SU-DHL-6 (cell line): ENCODE results near the gene NFKBIL1.

Experiments
- H2AFZ ChIP-seq: fragments of 200-600 bp; sonication (generic); 2 replicates; pipeline ENCODE4 v1.6.1; 2014; ENCODE audit warnings: low read depth, mild to moderate bottlenecking, moderate library complexity, mixed read lengths, antibody characterized with exemption, low read length; ENCODE audit not compliant: severe bottlenecking
- H3F3A ChIP-seq: fragments of 200-600 bp; shearing (Covaris generic); 2 replicates; pipeline ENCODE4 v1.6.0; 2016; ENCODE audit warnings: antibody characterized with exemption, mild to moderate bottlenecking; ENCODE audit not compliant: insufficient read depth
- H3K27ac ChIP-seq: fragments of 200-600 bp; sonication (generic); 2 replicates; pipeline ENCODE4 v1.5.1; 2016; ENCODE audit warnings: low read depth, mild to moderate bottlenecking, low read length, moderate library complexity, mixed read lengths
- H3K27me3 ChIP-seq: fragments of 200-600 bp; sonication (generic), shearing (Covaris generic); 2 replicates; pipeline ENCODE4 v1.6.0; 2014; ENCODE audit warnings: mild to moderate bottlenecking, low read length
- H3K36me3 ChIP-seq: fragments of 200-600 bp; sonication (generic); 2 replicates; pipeline ENCODE4 v1.6.1; 2014; ENCODE audit warnings: mild to moderate bottlenecking, low read length, mixed read lengths
- H3K4me2 ChIP-seq: fragments of 300-600, 200-600 bp; shearing (Covaris generic), sonication (generic); 2 replicates; pipeline ENCODE4 v1.6.0; 2014; ENCODE audit warnings: low read length, low read depth, mild to moderate bottlenecking; ENCODE audit not compliant: poor library complexity, severe bottlenecking
- H3K4me3 ChIP-seq: fragments of 200-600 bp; sonication (generic); 2 replicates; pipeline ENCODE4 v1.5.1; 2014; ENCODE audit warnings: antibody characterized with exemption, low read length, mild to moderate bottlenecking, mixed read lengths; ENCODE audit not compliant: insufficient read depth, poor library complexity, severe bottlenecking
- H3K79me2 ChIP-seq: fragments of 200-600 bp; sonication (generic); 2 replicates; pipeline ENCODE4 v1.6.1; 2014; ENCODE audit warnings: mild to moderate bottlenecking, low read length, moderate library complexity; ENCODE audit not compliant: insufficient read depth
- H3K9ac ChIP-seq: fragments of 200-600 bp; sonication (generic); 2 replicates; pipeline ENCODE4 v1.7.0; 2014; ENCODE audit warnings: mild to moderate bottlenecking, low read length
- H3K9me2 ChIP-seq: fragments of 200-600 bp; sonication (generic); replicated peaks from 2 replicates; pipeline ENCODE4 v1.6.1; 2014; ENCODE audit warnings: low read length; ENCODE audit not compliant: insufficient read depth
- H3K9me3 ChIP-seq: fragments of 200-600 bp; sonication (generic); 2 replicates; pipeline ENCODE4 v1.6.1; 2014; ENCODE audit warnings: low read length, mixed read lengths; ENCODE audit not compliant: insufficient read depth
- H4K20me1 ChIP-seq: fragments of 200-600 bp; sonication (generic); 2 replicates; pipeline ENCODE4 v1.6.1; 2014; ENCODE audit warnings: low read depth, mild to moderate bottlenecking, antibody characterized with exemption, low read length, moderate library complexity, mixed read lengths
- EZH2phosphoT487 ChIP-seq: fragments of 200-600 bp; sonication (generic), shearing (Covaris generic); conservative IDR thresholded peaks from 2 replicates; pipeline ENCODE4 v1.6.1; 2018; ENCODE audit warnings: mild to moderate bottlenecking, antibody characterized with exemption, low read length, moderate library complexity, mixed read lengths
- TF ChIP-seq, protein P1 (sequence below): fragments of 200-600 bp; sonication (generic); IDR thresholded peaks from one replicate; pipeline ENCODE4 v1.5.1; 2017; ENCODE audit warnings: antibody characterized with exemption, mild to moderate bottlenecking, low read length, moderate library complexity; ENCODE audit not compliant: insufficient read depth, poor library complexity, severe bottlenecking

The NFKBIL1 gene

DNA sequence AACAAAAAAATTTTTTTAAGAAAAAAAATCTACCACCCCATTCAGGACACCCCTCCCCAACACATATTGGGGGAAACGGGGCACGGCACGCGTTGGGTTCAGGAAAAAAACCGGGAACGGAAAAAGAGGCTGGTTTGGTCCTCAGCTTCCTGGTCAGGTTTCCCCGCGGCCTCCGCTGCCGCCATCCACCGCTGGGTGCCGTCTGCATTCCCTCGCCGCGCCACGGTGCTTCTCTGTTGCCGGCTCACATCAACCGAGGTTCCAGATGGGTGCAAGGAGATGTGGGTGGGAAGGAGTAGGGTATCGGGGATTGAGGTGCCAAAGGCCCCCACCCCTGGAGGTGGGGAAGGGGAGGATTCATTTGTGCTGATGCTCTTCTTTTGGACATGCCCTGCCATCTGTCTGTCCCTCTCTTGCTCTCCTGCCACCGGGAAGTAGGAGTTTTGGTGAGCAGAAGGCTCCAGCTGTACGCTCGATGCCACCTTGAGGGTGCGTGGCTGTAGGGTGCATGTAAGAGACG is 12.8 kb upstream of the NFKBIL1 start:
- TF ChIP-seq EZH2phosphoT487: no peak
- TF ChIP-seq, protein P1, sequence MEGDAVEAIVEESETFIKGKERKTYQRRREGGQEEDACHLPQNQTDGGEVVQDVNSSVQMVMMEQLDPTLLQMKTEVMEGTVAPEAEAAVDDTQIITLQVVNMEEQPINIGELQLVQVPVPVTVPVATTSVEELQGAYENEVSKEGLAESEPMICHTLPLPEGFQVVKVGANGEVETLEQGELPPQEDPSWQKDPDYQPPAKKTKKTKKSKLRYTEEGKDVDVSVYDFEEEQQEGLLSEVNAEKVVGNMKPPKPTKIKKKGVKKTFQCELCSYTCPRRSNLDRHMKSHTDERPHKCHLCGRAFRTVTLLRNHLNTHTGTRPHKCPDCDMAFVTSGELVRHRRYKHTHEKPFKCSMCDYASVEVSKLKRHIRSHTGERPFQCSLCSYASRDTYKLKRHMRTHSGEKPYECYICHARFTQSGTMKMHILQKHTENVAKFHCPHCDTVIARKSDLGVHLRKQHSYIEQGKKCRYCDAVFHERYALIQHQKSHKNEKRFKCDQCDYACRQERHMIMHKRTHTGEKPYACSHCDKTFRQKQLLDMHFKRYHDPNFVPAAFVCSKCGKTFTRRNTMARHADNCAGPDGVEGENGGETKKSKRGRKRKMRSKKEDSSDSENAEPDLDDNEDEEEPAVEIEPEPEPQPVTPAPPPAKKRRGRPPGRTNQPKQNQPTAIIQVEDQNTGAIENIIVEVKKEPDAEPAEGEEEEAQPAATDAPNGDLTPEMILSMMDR: no peak
- no peak overlapping the region for H3K27ac ChIP-seq
- no peaks in the 10 kb centered on the region for H3K27me3 ChIP-seq
- H3K79me2 ChIP-seq: peaks cover 56% of the 10 kb centered on the region
- peaks cover 72% of the 10 kb centered on the region for H4K20me1 ChIP-seq
- peaks cover 83% of the 10 kb centered on the region for H3K36me3 ChIP-seq
- H3K9me3 ChIP-seq: no peaks in the 10 kb centered on the region
- no peak overlapping the region for H3K4me3 ChIP-seq
- peaks cover 61% of the 10 kb centered on the region for H3F3A ChIP-seq
- H2AFZ ChIP-seq: no peak overlapping the region
- H3K4me2 ChIP-seq: no peak overlapping the region
- no peaks in the 10 kb centered on the region for H3K9me2 ChIP-seq
- no peak overlapping the region for H3K9ac ChIP-seq

DNA sequence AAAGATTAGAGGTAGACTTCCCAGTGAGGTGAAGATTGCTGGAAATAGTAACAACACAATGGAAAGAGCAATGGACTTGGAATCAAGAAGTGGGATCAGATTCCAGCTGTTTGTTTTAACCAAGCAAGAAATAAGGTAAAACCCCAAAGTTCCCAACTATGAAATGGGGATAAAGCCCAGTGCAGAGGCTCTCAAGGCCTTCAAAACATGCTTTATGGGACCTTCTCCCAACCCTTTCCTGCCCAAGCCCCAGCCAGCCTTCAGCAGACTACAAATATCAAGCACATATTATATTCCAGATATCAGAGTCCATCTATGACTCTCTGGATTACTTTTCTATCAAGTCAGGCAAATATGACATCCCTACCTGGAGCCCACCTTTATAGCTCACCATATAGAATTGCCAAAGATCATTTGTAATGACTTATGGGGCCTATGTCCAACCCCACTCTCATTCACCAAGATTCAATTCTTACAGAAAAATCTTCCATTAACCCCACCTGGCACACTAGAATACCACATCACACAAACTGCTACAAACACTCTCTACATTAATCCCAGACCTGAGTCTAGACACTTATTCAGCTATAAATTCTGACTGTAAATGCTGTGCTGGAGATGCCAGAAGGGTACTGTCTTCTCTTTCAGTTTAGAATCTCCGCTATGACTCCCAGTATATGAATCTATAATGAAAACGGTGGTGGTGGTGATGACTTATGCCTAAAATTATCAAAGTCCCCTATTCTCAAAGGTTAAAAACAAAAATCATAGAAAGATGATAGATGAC is 11.7 kb upstream of the NFKBIL1 start:
- H3K4me2 ChIP-seq: no peak overlapping the region
- H4K20me1 ChIP-seq: peaks cover 83% of the 10 kb centered on the region
- H3K36me3 ChIP-seq: peaks cover 92% of the 10 kb centered on the region
- no peak overlapping the region for H3K4me3 ChIP-seq
- TF ChIP-seq, protein P1: no peak
- TF ChIP-seq EZH2phosphoT487: no peak
- no peak overlapping the region for H3K27ac ChIP-seq
- H3F3A ChIP-seq: peaks cover 56% of the 10 kb centered on the region
- H2AFZ ChIP-seq: no peak overlapping the region
- peaks cover 68% of the 10 kb centered on the region for H3K79me2 ChIP-seq
- H3K9ac ChIP-seq: no peak overlapping the region
- no peaks in the 10 kb centered on the region for H3K9me2 ChIP-seq
- H3K9me3 ChIP-seq: no peaks in the 10 kb centered on the region
- H3K27me3 ChIP-seq: no peaks in the 10 kb centered on the region

DNA sequence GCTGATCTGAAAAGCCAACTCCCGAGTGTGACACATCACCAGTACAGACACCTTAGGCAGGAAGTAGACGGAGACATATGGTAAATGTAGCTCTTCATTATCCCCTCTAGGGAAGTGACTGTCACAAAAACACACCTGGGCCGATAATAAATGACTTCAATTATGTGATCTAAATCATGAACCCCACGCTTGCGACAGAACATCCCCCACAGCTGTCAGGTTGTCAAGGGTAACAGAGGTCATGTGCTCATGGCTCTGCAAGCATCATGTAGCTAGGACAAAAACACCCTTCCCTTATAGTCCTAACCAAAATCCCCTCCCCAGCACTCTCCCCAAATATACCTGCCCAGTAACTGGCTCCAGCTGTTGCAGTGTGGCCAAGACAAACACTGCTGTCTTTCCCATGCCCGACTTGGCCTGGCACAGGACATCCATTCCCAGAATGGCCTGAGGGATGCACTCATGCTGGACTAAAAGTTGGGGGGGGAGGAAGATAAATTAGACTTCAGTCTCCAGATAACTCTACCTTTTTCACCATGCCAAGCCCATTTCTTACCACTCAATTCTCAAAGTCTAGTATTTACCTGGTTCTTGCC is 8.5 kb upstream of the NFKBIL1 start:
- Histone ChIP-seq H2AFZ (no peak overlapping the region), H3K9me3 (no peaks in the 10 kb centered on the region), H3K36me3 (peaks cover 67% of the 10 kb centered on the region), H3K4me3 (no peak overlapping the region), H3K9ac (peak overlapping the region; percentile 79; the same call in 1 of the 2 replicates), H3K9me2 (no peaks in the 10 kb centered on the region), H3K4me2 (peak overlapping the region; percentile 83), H3K79me2 (peaks cover 71% of the 10 kb centered on the region), H3F3A (peaks cover 44% of the 10 kb centered on the region), H3K27me3 (no peaks in the 10 kb centered on the region), H4K20me1 (peaks cover 60% of the 10 kb centered on the region), H3K27ac (no peak overlapping the region)
- TF ChIP-seq EZH2phosphoT487: no peak
- TF ChIP-seq, protein P1: no peak
